ENCODE measurements around the gene PURB. TPM values are rescaled to one million over a fixed set of nuclear protein-coding genes. Genes with fewer than 3 reads are reported as not detected.
"Not testable (repeated sequence)": the region's sequence is repeated elsewhere in the genome, so short reads cannot be mapped to it uniquely, and the experiment has no call there.

Gene PURB
- total and polyA plus RNA-seq, 5 donors from 2014 or later, result 1.1 to 29.9 (median 2.3) TPM

GRCh38 chr7:44881066-44881600 is 4.2 kb downstream of the PURB start:
- peaks cover 0 to 11% (median 0%) of the 10 kb centered on the region in 7 donors for H3K9me3 Mint-ChIP-seq
- peak overlapping the region; percentile 42 for H3K27ac ChIP-seq (ENCODE audit: insufficient read depth, low read length, poor library complexity, severe bottlenecking)
- H3K9me3 ChIP-seq (ENCODE audit: control insufficient read depth in 2 of 2, low read length in 2 of 2), result peaks cover 3 to 4% of the 10 kb centered on the region in 2 experiments
- peak overlapping the region; percentile 78 to 95 (median 82) for H3K4me3 Mint-ChIP-seq
- H3K27me3 Mint-ChIP-seq, result peaks cover 4% of the 10 kb centered on the region
- ATAC-seq (ENCODE audit: low read depth in 2 of 2) (no peak), DNase-seq (no peak)
- no peaks in the 10 kb centered on the region for H3K27me3 ChIP-seq (ENCODE audit: control insufficient read depth, insufficient read depth, low read length)
- peaks cover 11% of the 10 kb centered on the region for H3K36me3 Mint-ChIP-seq
- peak overlapping the region in 2 of 3 donors; percentile 70 to 80 for H3K27ac Mint-ChIP-seq
- H3K4me1 ChIP-seq (ENCODE audit: control insufficient read depth, insufficient read depth, low read length, poor library complexity, severe bottlenecking), result peaks cover 59% of the 10 kb centered on the region
- H3K4me3 ChIP-seq (ENCODE audit: low read depth, low read length), result peak overlapping the region; percentile 76
- H3K36me3 ChIP-seq (ENCODE audit: control insufficient read depth, insufficient read depth, low read length), result no peaks in the 10 kb centered on the region
- peaks cover 29 to 69% (median 49%) of the 10 kb centered on the region in 4 donors for H3K4me1 Mint-ChIP-seq

- H3K27me3 ChIP-seq (ENCODE audit: control insufficient read depth, insufficient read depth, low read length), result no peaks in the 10 kb centered on the region
- H3K27ac ChIP-seq (ENCODE audit: insufficient read depth, low read length, poor library complexity, severe bottlenecking), result peak overlapping the region; percentile 42
- Mint-ChIP-seq H3K9me3 (peaks cover 0 to 11% (median 0%) of the 10 kb centered on the region in 7 donors), H3K4me3 (peak overlapping the region; percentile 78 to 95 (median 82)), H3K4me1 (peaks cover 24 to 68% (median 45%) of the 10 kb centered on the region in 4 donors), H3K27ac (peak overlapping the region; percentile 48 to 80 (median 70)), H3K27me3 (no peaks in the 10 kb centered on the region), H3K36me3 (peaks cover 11% of the 10 kb centered on the region)
- peak overlapping the region; percentile 76 for H3K4me3 ChIP-seq (ENCODE audit: low read depth, low read length)
- H3K4me1 ChIP-seq (ENCODE audit: control insufficient read depth, insufficient read depth, low read length, poor library complexity, severe bottlenecking), result peaks cover 54% of the 10 kb centered on the region
- peaks cover 3 to 4% of the 10 kb centered on the region in 2 experiments for H3K9me3 ChIP-seq (ENCODE audit: control insufficient read depth in 2 of 2, low read length in 2 of 2)
- no peaks in the 10 kb centered on the region for H3K36me3 ChIP-seq (ENCODE audit: control insufficient read depth, insufficient read depth, low read length)
- no peak for ATAC-seq (ENCODE audit: low read depth in 2 of 2)
- DNase-seq, result no peak
These were observed 4.9 kb downstream of the PURB start for GRCh38 chr7:44880317-44881018.

- H3K4me3 ChIP-seq (ENCODE audit: low read depth, low read length), result no peak overlapping the region
- no peak overlapping the region for H3K27ac ChIP-seq (ENCODE audit: insufficient read depth, low read length, poor library complexity, severe bottlenecking)
- no peaks in the 10 kb centered on the region for H3K36me3 ChIP-seq (ENCODE audit: control insufficient read depth, insufficient read depth, low read length)
- no peaks in the 10 kb centered on the region for H3K27me3 ChIP-seq (ENCODE audit: control insufficient read depth, insufficient read depth, low read length)
- H3K27ac Mint-ChIP-seq, result peak overlapping the region in 2 of 3 donors; percentile 10 to 38
- peaks cover 7% of the 10 kb centered on the region for H3K36me3 Mint-ChIP-seq
- no peaks in the 10 kb centered on the region for H3K9me3 Mint-ChIP-seq
- H3K4me1 Mint-ChIP-seq, result peaks cover 19 to 41% (median 30%) of the 10 kb centered on the region in 4 donors
- peaks cover 20% of the 10 kb centered on the region for H3K4me1 ChIP-seq (ENCODE audit: control insufficient read depth, insufficient read depth, low read length, poor library complexity, severe bottlenecking)
- DNase-seq (no peak), ATAC-seq (ENCODE audit: low read depth in 2 of 2) (no peak)
- no peaks in the 10 kb centered on the region for H3K9me3 ChIP-seq (ENCODE audit: control insufficient read depth in 2 of 2, low read length in 2 of 2)
- no peak overlapping the region for H3K4me3 Mint-ChIP-seq
- H3K27me3 Mint-ChIP-seq, result no peaks in the 10 kb centered on the region
These were observed 8.9 kb downstream of the PURB start for GRCh38 chr7:44876393-44876792.

GRCh38 chr7:44875241-44875640 is 10.1 kb downstream of the PURB start:
- ATAC-seq (ENCODE audit: low read depth in 2 of 2) (no peak), DNase-seq (no peak)
- H3K27me3 ChIP-seq (ENCODE audit: control insufficient read depth, insufficient read depth, low read length), result no peaks in the 10 kb centered on the region
- no peaks in the 10 kb centered on the region for H3K9me3 ChIP-seq (ENCODE audit: control insufficient read depth in 2 of 2, low read length in 2 of 2)
- Mint-ChIP-seq H3K4me3 (no peak overlapping the region), H3K27ac (peak overlapping the region in 1 of 3 donors; percentile 35), H3K27me3 (no peaks in the 10 kb centered on the region), H3K9me3 (no peaks in the 10 kb centered on the region), H3K36me3 (peaks cover 7% of the 10 kb centered on the region), H3K4me1 (peaks cover 9 to 29% (median 24%) of the 10 kb centered on the region in 4 donors)
- H3K4me1 ChIP-seq (ENCODE audit: control insufficient read depth, insufficient read depth, low read length, poor library complexity, severe bottlenecking), result peaks cover 9% of the 10 kb centered on the region
- no peak overlapping the region for H3K27ac ChIP-seq (ENCODE audit: insufficient read depth, low read length, poor library complexity, severe bottlenecking)
- H3K4me3 ChIP-seq (ENCODE audit: low read depth, low read length), result no peak overlapping the region
- H3K36me3 ChIP-seq (ENCODE audit: control insufficient read depth, insufficient read depth, low read length), result no peaks in the 10 kb centered on the region

- H3K27me3 Mint-ChIP-seq, result no peaks in the 10 kb centered on the region
- peaks cover 3 to 16% (median 9%) of the 10 kb centered on the region in 4 donors for H3K4me1 Mint-ChIP-seq
- H3K9me3 Mint-ChIP-seq, result no peaks in the 10 kb centered on the region
- no peak for DNase-seq
- Histone ChIP-seq H3K27ac (ENCODE audit: insufficient read depth, low read length, poor library complexity, severe bottlenecking) (no peak overlapping the region), H3K4me3 (ENCODE audit: low read depth, low read length) (no peak overlapping the region), H3K27me3 (ENCODE audit: control insufficient read depth, insufficient read depth, low read length) (no peaks in the 10 kb centered on the region), H3K9me3 (ENCODE audit: control insufficient read depth in 2 of 2, low read length in 2 of 2) (no peaks in the 10 kb centered on the region), H3K4me1 (ENCODE audit: control insufficient read depth, insufficient read depth, low read length, poor library complexity, severe bottlenecking) (no peaks in the 10 kb centered on the region), H3K36me3 (ENCODE audit: control insufficient read depth, insufficient read depth, low read length) (no peaks in the 10 kb centered on the region)
- no peak overlapping the region for H3K27ac Mint-ChIP-seq
- H3K36me3 Mint-ChIP-seq, result peaks cover 4% of the 10 kb centered on the region
- peak in 1 of 2 donors; percentile 12 for ATAC-seq (ENCODE audit: low read depth in 2 of 2)
- H3K4me3 Mint-ChIP-seq, result no peak overlapping the region
These were observed 12.5 kb downstream of the PURB start for GRCh38 chr7:44872787-44873186.

GRCh38 chr7:44871918-44872317 is 13.4 kb downstream of the PURB start:
- not testable (repeated sequence) for H3K36me3 Mint-ChIP-seq; H3K9me3 ChIP-seq (ENCODE audit: control insufficient read depth in 2 of 2, low read length in 2 of 2); H3K4me3 Mint-ChIP-seq; H3K27ac ChIP-seq (ENCODE audit: insufficient read depth, low read length, poor library complexity, severe bottlenecking); H3K27me3 ChIP-seq (ENCODE audit: control insufficient read depth, insufficient read depth, low read length); H3K36me3 ChIP-seq (ENCODE audit: control insufficient read depth, insufficient read depth, low read length); DNase-seq; H3K9me3 Mint-ChIP-seq; H3K27me3 Mint-ChIP-seq; ATAC-seq (ENCODE audit: low read depth in 2 of 2); H3K4me1 ChIP-seq (ENCODE audit: control insufficient read depth, insufficient read depth, low read length, poor library complexity, severe bottlenecking); H3K4me3 ChIP-seq (ENCODE audit: low read depth, low read length); H3K27ac Mint-ChIP-seq
- H3K4me1 Mint-ChIP-seq, result peaks cover 1 to 10% (median 6%) of the 10 kb centered on the region in 4 donors

GRCh38 chr7:44870780-44871179 is 14.6 kb downstream of the PURB start:
- not testable (repeated sequence) for ATAC-seq (ENCODE audit: low read depth in 2 of 2); H3K4me3 Mint-ChIP-seq; H3K9me3 ChIP-seq (ENCODE audit: control insufficient read depth in 2 of 2, low read length in 2 of 2); H3K27ac ChIP-seq (ENCODE audit: insufficient read depth, low read length, poor library complexity, severe bottlenecking); DNase-seq; H3K27me3 Mint-ChIP-seq; H3K27me3 ChIP-seq (ENCODE audit: control insufficient read depth, insufficient read depth, low read length); H3K36me3 Mint-ChIP-seq; H3K4me3 ChIP-seq (ENCODE audit: low read depth, low read length); H3K36me3 ChIP-seq (ENCODE audit: control insufficient read depth, insufficient read depth, low read length); H3K4me1 ChIP-seq (ENCODE audit: control insufficient read depth, insufficient read depth, low read length, poor library complexity, severe bottlenecking); H3K27ac Mint-ChIP-seq; H3K4me1 Mint-ChIP-seq; H3K9me3 Mint-ChIP-seq

GRCh38 chr7:44870336-44870735 is 15.0 kb downstream of the PURB start:
- not testable (repeated sequence) for H3K9me3 ChIP-seq (ENCODE audit: control insufficient read depth in 2 of 2, low read length in 2 of 2); H3K4me3 Mint-ChIP-seq; H3K27me3 Mint-ChIP-seq; H3K27ac ChIP-seq (ENCODE audit: insufficient read depth, low read length, poor library complexity, severe bottlenecking); H3K9me3 Mint-ChIP-seq; ATAC-seq (ENCODE audit: low read depth in 2 of 2); H3K36me3 Mint-ChIP-seq; H3K4me3 ChIP-seq (ENCODE audit: low read depth, low read length); H3K27me3 ChIP-seq (ENCODE audit: control insufficient read depth, insufficient read depth, low read length); H3K4me1 Mint-ChIP-seq; H3K36me3 ChIP-seq (ENCODE audit: control insufficient read depth, insufficient read depth, low read length); DNase-seq; H3K27ac Mint-ChIP-seq; H3K4me1 ChIP-seq (ENCODE audit: control insufficient read depth, insufficient read depth, low read length, poor library complexity, severe bottlenecking)
